Ramos (cell line): ENCODE results near the gene C13orf42.
"Not testable (repeated sequence)": the region's sequence is repeated elsewhere in the genome, so short reads cannot be mapped to it uniquely, and the experiment has no call there.

Source experiments
- in situ Hi-C: fragments of 300-500 bp; cut with MboI; formaldehyde crosslinking; loops from one replicate; pipeline ENCODE4 v1.14.3; 2022; ENCODE audit warnings: low sequenced_read_pairs; ENCODE audit not compliant: unreplicated experiment

Gene C13orf42

DNA sequence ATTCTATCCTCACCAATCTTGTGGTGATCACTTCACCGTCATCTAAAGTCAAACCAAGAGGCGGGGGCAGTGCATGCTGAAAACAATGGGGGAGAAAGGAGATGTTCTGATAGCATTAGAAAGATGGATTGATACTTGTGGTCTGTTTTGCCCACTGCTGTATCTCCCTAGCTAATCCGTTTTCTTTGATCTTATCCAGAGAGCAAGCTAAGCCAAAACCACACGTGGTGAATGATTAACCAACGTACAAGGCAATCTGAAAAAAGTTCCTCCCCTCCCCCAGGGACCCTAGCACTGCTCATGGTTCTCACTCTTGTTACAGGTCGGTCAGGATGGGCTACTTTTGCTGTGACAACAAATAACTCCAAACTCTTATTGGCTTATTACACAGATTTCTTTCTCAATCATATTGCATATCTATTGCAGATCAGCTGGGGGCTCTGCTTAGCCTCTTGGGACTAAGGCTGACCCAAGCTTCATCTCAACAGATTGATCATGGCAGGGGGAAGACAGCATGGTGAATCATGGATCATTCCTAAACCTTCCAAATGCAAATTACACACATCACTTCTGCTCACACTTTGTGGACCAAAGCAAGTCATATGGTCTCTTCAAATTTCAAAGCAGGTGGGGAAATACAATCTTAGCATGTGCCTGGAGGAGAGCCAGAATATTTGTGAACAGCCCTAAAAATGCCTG is 11.9 kb upstream of the C13orf42 start:
- in situ Hi-C loops: loop anchor here (5.0 to 10.0 kb wide), 2 partner anchors 164 to 672 kb away; no protein-coding TSS in a partner anchor

DNA sequence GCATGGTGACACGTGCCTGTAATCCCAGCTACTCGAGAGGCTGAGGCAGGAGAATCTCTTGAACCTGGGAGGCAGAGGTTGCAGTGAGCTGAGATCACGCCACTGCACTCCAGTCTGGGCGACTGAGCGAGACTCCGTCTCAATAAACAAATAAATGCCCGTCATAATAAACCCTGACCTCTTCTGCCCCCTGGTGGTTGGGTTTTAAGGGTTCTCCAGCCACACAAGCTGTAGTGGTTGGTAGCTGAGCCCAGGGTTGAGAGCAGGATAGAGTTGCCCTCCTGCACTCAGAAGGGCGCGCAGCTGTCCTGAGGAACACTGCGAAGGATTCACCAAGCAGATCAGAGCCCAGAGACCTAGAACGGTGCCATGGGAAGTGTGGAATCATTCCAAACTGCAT is 9.8 kb upstream of the C13orf42 start:
- in situ Hi-C loops: loop anchor here (5.0 to 10.0 kb wide), 2 partner anchors 166 to 674 kb away; no protein-coding TSS in a partner anchor

GRCh38 chr13:51118809-51119431 is 7.8 kb upstream of the C13orf42 start:
- in situ Hi-C loops: no loop called here

GRCh38 chr13:51113969-51114368 is 2.9 kb upstream of the C13orf42 start:
- in situ Hi-C loops: no loop called here

GRCh38 chr13:51113186-51113881 is 2.3 kb upstream of the C13orf42 start:
- in situ Hi-C loops: no loop called here

DNA sequence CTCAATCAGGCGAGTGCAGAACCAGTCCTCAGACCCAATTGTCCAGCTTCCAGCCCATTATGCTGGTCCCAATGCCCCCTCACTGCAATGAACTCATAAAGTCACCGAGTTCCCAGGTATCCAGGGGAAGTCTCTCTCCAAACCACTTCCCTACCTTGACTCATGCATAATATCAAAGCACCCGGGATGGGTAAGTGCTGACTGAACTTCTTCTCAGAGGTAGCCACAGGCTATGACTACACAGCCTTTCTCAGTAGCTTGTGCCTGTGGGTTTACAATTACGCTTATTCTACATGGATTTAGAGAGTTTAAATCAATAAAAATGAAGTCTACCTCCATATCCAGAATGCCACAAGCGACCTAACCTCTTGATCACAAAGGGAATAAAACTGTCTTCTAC is 1.7 kb upstream of the C13orf42 start:
- in situ Hi-C loops: no loop called here

DNA sequence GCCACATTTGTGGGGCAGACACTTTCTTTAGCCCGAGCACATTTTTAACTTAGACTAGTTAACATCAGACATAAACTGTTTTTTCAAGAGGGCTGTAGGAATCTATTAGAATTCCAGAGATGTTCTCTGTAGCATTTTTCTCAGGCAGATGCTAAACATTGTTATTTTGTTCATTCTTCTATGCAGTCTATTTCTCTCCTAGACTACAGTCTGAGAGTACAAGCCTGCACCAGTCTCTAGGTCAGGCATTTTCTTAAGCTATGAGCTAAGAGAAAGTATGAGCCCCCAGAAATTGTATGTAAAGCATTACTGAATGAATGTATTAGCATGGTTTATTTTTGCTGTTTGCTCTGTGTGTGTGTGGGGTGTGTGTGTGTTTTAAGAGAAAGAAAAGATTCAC is 923 bp upstream of the C13orf42 start:
- in situ Hi-C loops: no loop called here

GRCh38 chr13:51107996-51108395 is 3.1 kb downstream of the C13orf42 start:
- in situ Hi-C loops: no loop called here

DNA sequence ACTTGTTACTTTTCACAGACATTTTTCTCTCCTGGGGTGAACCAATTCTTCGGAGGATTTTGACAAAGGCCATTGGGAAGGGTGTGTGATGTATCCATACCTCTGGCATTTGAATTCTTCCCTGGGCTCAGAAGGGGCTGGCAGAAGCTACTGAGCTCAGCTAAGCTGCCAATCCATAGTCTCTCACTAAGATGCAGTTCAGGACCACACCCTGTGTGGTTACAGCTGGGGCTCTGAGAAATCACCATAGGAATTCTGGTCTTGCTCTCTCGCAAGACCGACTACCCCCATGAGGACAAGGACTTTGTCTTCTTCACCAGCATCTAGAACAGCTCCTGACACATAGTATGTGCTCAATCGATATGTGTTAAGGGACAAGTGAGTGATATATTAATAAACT is 6.0 kb downstream of the C13orf42 start:
- in situ Hi-C loops: no loop called here

DNA sequence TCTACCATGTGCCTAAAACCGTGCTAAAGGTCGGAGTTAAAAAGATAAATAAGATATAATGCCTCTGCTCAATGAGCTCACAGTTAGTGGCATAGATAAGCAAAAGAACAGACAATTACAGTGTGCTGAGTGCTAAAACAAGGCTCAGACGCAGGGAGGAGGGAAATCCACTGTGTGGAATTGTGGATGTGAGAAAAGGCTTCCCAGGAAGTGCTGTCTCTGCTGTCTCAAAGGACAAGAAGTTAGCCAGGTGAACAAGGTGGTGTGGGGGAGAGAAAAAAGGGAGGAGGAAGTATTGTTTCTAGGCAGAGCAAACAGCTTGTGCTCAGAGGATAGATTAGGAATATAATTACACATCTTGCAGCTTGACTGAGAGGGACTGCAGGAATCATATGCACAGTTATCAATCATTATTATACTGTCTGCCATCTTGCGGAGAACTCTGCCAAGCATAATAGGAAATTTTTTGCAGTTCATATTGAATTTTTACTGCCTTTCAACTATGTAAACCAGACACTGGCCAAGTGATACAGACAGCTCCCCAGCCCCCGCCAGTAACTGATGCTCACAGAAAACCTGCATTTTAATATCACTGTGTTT is 9.3 kb downstream of the C13orf42 start:
- in situ Hi-C loops: no loop called here

DNA sequence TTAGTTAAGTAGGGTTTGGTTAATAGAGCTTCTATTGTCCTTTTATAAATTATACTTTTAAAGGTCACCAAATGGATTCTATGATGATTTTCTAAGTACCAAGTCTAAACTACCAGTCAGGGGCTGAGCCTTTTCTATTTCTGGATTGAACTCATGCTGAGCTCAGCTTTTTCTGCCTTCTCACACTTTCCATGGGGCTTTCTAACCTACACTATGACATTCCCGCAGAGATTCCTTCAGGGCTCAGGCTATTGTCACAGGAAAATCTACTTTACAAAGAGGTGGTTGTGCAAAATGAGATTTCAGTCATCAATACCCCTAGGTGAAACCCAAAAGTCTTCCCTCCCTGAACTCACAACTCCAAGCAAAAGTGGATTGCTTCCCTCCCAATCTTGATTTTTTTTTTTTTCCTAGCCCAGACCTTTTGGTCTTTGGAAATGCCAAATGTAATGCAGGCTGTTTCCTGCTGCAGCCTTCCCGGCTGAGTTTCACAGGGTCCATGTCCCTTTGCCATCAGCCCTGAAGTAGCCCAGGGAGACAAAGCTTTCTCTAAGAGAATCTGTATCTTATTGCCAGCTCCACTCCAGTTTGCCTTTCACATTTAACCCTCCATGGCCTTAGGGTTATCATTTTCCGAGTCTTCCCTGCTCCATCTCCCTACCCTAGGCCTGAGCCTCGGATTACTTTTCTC is 13.6 kb downstream of the C13orf42 start:
- in situ Hi-C loops: no loop called here

DNA sequence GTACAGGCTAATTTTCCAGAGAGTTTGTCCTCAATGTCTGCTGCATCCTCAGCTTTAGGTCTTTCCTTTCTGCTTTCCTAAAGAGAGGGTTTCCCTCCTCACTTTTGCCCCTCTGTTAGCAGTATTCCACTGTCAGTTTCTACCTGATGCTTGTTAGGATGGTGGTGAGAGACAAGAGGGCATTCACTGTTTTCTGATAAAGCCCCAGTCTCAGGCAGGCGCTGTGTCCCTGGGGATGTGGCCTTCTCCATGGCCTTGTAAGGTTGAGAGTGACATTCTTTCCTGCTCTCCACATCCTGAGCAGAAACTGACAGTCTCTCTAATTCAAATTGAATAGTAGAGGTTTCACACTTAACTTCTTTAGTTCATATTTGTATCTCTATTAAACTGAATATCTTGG is 14.9 kb downstream of the C13orf42 start:
- in situ Hi-C loops: no loop called here

DNA sequence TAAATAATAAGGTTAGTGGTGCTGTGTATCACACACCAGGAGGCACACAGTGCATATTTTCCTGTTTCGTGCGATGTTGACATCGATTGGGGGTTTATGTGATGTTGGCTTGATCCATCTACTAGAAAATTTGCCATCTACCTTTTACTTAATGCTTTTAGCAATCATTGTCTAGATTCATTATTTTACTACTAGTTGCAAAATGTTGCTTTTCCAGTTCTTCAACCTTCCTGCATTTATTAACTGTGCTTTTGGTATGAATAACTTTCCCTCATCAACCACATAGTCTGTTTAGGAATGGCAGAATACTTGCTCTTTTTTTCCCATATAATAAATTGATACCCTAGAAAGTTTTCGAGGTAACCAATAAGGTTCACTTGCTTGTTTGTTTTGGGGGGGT is 17.5 kb downstream of the C13orf42 start:
- in situ Hi-C loops: no loop called here

DNA sequence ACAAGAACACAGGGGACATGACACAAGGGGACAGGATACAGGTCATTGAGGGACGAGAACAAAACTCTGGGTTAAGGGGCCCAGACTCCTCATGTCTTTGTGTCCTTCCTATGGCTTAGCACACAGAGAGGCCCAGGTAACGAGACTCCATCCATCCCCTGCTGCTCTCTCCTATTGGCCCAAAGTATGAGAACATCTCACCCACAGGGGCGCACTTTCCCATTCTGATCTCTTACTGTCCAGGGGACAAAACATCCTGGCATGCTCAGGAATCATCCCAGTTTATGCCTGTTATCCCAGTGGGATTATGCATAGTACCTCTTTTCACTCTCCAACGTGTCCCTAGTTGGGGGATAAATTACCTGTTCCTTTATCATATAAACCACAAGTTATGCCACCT is 19.2 kb downstream of the C13orf42 start:
- in situ Hi-C loops: no loop called here

DNA sequence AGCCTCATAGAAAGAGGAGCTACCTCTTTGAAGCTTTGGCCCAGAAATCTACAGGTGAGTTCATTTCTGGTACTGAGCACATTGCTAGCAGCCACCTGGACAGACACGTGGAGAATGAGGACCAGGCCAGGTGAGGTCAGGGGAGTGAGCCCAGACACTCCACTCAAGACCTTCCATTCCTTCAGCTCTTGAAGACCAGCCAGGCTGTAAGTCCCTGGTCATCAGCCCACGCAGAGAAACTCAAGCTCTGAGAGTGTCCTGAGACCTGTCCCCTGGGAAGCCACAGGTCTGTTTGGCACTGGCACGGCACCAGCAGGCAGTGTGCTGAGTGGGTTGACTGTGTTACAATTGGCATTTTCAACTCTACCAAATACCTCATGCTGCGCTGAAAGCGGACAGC is 27.4 kb downstream of the C13orf42 start:
- in situ Hi-C loops: no loop called here

DNA sequence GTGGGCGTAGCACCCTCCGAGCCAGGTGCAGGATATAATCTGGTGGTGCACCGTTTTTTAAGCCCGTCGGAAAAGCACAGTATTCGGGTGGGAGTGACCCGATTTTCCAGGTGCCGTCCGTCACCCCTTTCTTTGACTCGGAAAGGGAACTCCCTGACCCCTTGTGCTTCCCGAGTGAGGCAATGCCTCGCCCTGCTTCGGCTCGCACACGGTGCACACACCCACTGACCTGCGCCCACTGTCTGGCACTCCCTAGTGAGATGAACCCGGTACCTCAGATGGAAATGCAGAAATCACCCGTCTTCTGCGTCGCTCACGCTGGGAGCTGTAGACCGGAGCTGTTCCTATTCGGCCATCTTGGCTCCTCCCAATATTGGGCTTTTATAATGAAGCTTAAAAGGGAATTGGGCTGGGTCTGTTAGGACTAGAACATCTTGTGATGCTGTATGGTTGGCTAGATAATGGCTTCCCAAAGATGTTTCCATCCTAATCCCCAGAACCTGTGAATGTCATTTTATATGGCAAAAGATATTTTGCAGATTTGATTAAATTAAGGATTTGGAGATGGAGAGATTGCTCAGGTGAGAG is 30.5 kb downstream of the C13orf42 start:
- in situ Hi-C loops: not testable (repeated sequence)

DNA sequence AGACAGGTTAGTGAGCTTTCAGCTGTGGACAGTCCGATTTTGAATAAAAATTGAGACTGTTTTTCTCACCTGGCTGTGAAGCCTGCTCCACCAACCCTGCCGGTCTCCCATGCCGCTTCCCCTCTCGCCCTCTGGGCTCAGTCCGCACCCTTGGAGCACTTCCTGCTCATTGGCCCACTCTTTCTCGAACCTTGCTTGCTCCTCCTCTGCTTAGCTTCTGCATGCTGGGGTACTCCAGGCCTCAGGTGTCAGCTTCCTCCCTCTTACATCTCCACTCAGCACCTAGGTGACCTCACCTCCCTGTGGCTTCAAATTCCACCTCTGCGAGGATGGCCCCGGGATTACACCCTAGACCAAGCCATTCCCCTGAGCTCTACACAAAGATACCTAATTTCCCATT is 39.6 kb downstream of the C13orf42 start:
- in situ Hi-C loops: loop anchor here (5.0 to 25.0 kb wide), 2 partner anchors 1099 to 1409 kb away; no protein-coding TSS in a partner anchor

GRCh38 chr13:51070005-51070649 is 40.9 kb downstream of the C13orf42 start:
- in situ Hi-C loops: loop anchor here (5.0 to 25.0 kb wide), 2 partner anchors 1098 to 1408 kb away; no protein-coding TSS in a partner anchor

GRCh38 chr13:51068501-51068900 is 42.6 kb downstream of the C13orf42 start:
- in situ Hi-C loops: loop anchor here (25.0 kb wide), 1 partner anchor 1406 kb away; no protein-coding TSS in a partner anchor
